Stimulated activated memory B cell treated with anti-CD40 and anti-IgM and Interleukin-4, amounts not matched to agents 10 μg/mL and 1 μg/mL and 100 μg/mL, for 72 hours (primary cell): ENCODE measurements around the gene MEI1.
"Not testable (repeated sequence)": the region's sequence is repeated elsewhere in the genome, so short reads cannot be mapped to it uniquely, and the experiment has no call there.

ENCODE experiments used
- ATAC-seq: fragments of 150-1000 bp; cut with Tn5 transposase; 2 replicates; pipeline ENCODE4 v1.10.0; 2021
- H3K27ac Mint-ChIP-seq: one replicate; pipeline ENCODE4 v1.8.0; 2022; ENCODE audit warnings: mild to moderate bottlenecking, mixed read lengths
- H3K27me3 Mint-ChIP-seq: one replicate; pipeline ENCODE4 v1.8.0; 2022; ENCODE audit warnings: mixed read lengths
- H3K36me3 Mint-ChIP-seq: one replicate; pipeline ENCODE4 v1.8.0; 2022; ENCODE audit warnings: mixed read lengths
- H3K4me1 Mint-ChIP-seq: one replicate; pipeline ENCODE4 v1.8.0; 2022; ENCODE audit warnings: mixed read lengths
- H3K4me3 Mint-ChIP-seq: one replicate; pipeline ENCODE4 v1.8.0; 2022; ENCODE audit warnings: mild to moderate bottlenecking, moderate library complexity, mixed read lengths
- H3K9me3 Mint-ChIP-seq: one replicate; pipeline ENCODE4 v1.8.0; 2022; ENCODE audit warnings: mixed read lengths

Gene MEI1, protein sequence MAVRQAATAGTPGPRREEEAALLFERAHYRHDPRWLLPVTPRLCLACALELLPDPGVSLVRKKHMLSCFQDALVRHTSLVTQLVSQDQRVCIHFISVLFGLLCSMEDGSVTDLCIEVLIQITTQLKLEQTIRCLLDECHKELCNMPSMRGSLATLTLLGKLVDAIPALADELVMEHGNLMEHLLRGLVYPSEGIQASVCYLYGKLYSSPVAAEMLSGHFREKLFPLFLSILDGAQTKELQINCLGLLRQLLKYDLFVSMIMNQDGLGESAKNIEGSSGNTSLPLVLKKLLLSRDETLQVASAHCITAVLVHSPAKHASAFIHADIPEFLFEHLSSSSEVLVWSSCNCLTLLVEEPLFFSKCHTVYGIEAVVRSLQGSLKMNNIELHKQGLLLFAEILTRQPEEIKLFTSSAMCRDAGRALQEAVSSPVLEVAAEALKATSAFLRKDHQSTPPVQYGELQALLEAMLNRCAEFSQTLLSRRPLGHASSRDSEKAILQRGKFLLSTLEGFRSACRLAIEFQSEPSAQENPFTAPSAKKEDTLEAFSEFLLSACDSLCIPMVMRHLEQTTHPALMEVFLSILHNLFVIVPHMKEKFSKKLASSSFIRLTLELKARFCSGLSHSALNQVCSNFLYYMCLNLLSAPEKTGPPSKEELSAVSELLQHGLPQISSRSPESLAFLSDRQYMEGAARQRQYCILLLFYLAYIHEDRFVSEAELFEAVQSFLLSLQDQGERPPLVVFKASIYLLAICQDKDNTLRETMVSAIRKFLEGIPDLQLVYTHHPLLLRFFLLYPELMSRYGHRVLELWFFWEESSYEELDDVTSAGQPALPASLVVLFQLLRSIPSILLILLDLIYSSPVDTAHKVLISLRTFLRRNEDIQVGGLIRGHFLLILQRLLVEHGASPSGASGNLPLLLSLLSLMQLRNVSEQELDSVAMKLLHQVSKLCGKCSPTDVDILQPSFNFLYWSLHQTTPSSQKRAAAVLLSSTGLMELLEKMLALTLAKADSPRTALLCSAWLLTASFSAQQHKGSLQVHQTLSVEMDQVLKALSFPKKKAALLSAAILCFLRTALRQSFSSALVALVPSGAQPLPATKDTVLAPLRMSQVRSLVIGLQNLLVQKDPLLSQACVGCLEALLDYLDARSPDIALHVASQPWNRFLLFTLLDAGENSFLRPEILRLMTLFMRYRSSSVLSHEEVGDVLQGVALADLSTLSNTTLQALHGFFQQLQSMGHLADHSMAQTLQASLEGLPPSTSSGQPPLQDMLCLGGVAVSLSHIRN

DNA sequence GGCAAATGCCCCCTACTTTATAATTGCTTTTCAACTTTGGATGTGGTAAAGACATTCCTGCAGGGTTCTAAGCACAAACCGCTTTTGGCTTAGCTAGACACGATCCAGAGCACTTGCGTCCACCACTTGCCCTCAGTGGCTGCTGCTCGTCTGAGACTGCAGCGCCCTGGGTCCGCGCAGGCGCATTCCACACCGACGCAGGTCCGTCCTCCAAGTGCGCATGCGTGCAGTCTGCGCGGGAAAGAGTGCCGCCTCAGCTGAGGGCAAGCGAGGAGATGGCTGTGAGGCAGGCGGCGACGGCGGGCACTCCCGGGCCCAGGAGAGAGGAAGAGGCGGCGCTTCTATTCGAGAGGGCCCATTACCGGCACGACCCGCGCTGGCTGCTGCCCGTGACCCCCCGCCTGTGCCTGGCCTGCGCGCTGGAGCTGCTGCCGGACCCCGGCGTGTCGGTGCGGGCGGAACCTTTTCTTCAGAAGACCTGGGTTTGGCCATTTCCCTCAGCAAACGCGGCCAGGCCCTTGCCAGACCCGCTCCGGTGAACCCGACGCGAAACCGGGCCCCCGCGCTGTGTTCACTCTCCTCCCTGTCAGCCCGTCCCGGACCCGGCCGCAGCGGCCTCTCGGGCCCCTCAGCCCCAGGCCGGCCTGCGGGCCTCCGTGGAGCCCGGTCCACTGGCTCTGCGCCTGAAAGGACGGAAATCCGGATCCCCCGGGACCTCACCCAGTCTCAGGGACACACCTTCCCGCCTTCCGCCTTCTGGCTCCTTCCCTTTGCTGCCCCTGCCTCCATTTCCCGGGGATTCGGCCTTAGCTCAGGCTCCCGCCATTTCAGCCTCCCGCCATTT is at the start of gene MEI1:
MEI1 (plus strand) TSS at position 240 of the 844 bp plus-strand sequence; CDS start at position 276, 36 bp downstream.
- no peaks in the 10 kb centered on the region for H3K36me3 Mint-ChIP-seq
- peaks cover 15% of the 10 kb centered on the region for H3K4me1 Mint-ChIP-seq
- ATAC-seq: peak; percentile 79
- H3K27ac Mint-ChIP-seq: peak within 1 kb of the TSS; percentile 35
- H3K4me3 Mint-ChIP-seq: peak within 1 kb of the TSS; percentile 68
- H3K9me3 Mint-ChIP-seq: no peaks in the 10 kb centered on the region
- H3K27me3 Mint-ChIP-seq: no peaks in the 10 kb centered on the region

DNA sequence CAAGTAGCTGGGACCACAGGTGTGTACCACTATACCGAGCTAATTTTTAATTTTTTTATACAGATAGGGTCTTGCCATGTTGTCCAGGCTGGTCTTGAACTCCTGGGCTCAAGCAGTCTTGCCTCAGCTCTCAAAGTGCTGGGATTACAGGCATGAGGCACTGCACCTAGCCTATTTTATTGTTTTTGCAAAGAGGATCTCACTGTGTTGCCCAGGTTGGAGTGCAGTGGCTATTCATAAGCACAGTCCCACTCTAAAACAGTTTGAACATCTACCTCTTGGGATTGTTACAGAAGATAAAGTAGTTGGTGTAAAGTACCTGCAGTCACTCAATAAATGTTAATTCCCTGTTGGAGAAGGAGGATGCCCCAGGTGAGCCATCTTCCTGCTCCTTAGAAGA is 49.1 kb upstream of the MEI1 start:
- Mint-ChIP-seq H3K27me3 (no peaks in the 10 kb centered on the region), H3K9me3 (no peaks in the 10 kb centered on the region), H3K27ac (no peak overlapping the region), H3K36me3 (peaks cover 44% of the 10 kb centered on the region), H3K4me1 (peaks cover 5% of the 10 kb centered on the region), H3K4me3 (no peak overlapping the region)
- ATAC-seq: no peak

DNA sequence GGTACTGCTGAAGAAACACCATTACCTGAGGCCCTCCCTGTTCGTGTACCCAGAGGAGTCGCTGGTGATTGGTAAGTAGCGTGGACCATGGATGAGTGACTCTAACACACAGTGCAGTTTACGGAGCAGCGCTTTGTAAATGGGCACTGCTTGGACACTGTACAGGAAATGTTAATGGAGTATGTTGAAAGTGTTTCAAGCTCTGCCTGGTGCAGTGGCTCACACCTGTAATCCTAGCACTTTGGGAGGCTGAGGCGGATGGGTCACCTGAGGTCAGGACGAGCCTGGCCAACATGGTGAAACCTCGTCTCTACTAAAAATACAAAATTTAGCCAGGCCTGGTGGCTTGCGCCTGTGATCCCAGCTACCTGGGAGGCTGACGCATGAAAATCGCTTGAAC is 48.5 kb upstream of the MEI1 start:
- Mint-ChIP-seq H3K4me1 (peaks cover 5% of the 10 kb centered on the region), H3K27me3 (no peaks in the 10 kb centered on the region), H3K9me3 (no peaks in the 10 kb centered on the region), H3K36me3 (peaks cover 43% of the 10 kb centered on the region), H3K27ac (no peak overlapping the region), H3K4me3 (no peak overlapping the region)
- ATAC-seq: no peak

DNA sequence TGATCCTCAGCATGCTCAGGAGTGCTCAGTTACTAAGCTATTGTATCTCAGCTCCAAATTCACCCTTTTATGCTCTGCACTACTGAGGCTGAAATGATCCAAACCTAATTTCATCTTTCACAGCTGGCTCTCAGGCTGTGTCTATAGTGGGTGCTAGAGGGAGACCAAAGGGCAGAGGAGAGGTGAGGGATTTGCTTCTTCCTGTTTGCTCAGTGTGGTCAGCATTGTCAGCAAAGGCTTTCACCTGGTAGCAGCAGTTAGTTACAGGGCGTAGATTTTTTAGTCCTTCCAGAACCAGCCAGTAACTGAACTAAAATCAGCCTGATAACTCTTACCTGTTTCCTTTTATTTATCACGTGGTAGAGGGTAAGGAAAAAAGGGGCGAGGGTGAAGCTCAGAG is 45.0 kb upstream of the MEI1 start:
- Mint-ChIP-seq H3K27me3 (no peaks in the 10 kb centered on the region), H3K4me3 (no peak overlapping the region), H3K36me3 (peaks cover 47% of the 10 kb centered on the region), H3K9me3 (no peaks in the 10 kb centered on the region), H3K4me1 (no peaks in the 10 kb centered on the region), H3K27ac (no peak overlapping the region)
- ATAC-seq: no peak

DNA sequence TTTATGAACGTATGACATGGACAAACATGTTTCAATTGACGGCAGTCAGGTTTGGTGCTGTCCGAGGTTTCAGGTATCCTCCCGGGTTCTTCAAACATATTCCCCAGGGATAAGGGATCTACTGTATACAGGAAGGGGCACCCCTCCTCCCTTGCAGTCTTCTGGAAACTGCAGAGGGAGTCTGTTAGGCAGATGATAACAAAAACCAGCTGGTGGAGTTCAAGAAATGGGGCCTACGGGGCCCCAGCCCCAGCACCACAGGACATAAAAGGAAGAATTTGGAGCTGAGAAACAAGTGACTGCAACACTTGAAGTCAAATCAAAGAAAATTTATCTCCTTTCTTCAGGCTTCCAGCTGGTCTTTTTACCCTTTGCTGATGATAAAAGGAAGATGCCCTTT is 42.7 kb upstream of the MEI1 start:
- Mint-ChIP-seq H3K36me3 (peaks cover 56% of the 10 kb centered on the region), H3K4me3 (no peak overlapping the region), H3K27me3 (no peaks in the 10 kb centered on the region), H3K4me1 (no peaks in the 10 kb centered on the region), H3K9me3 (no peaks in the 10 kb centered on the region), H3K27ac (no peak overlapping the region)
- ATAC-seq: no peak

DNA sequence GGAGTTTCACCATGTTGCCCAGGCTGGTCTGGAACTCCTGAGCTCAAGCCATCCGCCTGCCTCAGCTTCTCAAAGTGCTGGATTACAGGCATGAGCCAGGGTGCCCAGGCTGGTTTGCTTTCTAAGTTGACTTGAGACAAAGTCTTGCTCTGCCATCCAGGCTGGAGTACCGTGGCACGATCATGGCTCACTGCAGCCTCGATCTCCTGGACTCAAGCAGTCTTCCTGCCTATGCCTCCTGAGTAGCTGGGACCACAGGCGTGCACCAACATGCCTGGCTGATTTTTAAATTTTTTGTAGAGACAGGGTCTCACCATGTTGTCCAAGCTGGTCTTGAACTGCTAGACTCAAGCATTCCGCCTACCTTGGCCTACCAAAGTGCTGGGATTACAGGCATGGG is 41.6 kb upstream of the MEI1 start:
- no peak for ATAC-seq
- Mint-ChIP-seq H3K27ac (no peak overlapping the region), H3K36me3 (peaks cover 52% of the 10 kb centered on the region), H3K9me3 (no peaks in the 10 kb centered on the region), H3K4me3 (no peak overlapping the region), H3K27me3 (no peaks in the 10 kb centered on the region), H3K4me1 (no peaks in the 10 kb centered on the region)

DNA sequence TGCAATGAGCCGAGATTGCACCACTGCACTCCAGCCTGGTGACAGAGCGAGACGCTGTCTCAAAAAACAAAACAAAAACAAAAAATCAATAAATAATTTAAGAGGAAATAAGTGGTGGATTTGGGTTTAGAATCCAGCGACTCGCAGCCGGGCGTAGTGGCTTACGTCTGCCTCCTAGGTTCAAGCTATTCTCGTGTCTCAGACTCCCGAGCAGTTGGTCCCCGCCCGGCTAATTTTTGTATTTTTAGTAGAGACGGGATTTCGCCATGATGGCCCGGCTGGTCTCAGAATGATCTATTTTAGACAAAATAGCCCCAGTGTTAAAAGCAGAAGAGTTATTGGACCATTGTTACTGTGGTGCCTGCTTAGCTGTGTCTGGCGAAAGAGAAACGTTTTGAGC is 40.4 kb upstream of the MEI1 start:
- Mint-ChIP-seq H3K27ac (no peak overlapping the region), H3K36me3 (peaks cover 49% of the 10 kb centered on the region), H3K4me1 (no peaks in the 10 kb centered on the region), H3K9me3 (no peaks in the 10 kb centered on the region), H3K4me3 (no peak overlapping the region), H3K27me3 (no peaks in the 10 kb centered on the region)
- ATAC-seq: no peak

DNA sequence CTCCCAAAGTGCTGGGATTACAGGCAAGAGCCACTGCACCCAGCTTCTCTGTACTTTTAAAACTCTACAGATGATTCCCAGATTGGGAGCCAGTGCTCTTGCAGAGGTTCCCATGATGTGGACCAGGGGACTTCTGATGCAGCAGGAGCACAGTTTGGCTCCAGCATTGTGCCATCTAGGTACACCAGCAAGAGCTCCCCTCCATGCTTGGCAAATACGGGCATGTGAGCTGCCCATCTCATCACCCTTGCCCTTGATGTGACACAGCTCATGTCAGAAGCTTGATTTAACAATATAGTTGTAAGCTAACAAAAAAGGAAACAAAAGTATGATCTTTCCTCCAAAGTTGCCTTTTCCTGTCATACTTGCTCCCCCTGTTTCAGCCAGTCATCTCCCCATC is 39.4 kb upstream of the MEI1 start:
- Mint-ChIP-seq H3K4me3 (no peak overlapping the region), H3K27ac (no peak overlapping the region), H3K9me3 (no peaks in the 10 kb centered on the region), H3K36me3 (peaks cover 47% of the 10 kb centered on the region), H3K27me3 (no peaks in the 10 kb centered on the region), H3K4me1 (no peaks in the 10 kb centered on the region)
- ATAC-seq: no peak

DNA sequence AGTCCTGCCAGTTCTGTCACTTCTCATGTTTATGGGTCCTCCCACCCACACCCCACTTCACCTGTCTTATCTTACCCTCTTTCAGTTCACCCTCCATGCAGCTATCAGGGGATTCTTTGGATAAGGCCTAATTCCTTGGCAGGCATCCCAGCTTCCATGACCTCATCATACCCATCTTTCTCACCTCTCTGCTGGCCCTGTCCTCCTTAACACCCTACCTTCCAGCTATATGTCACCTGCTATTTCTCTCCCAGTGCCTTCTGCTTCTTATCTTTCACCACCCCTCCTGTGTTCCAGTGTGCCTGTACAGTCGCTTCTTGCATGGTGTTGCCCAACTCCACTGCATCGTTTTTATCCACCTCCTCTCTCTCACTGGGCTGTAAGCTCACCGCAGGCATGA is 38.9 kb upstream of the MEI1 start:
- no peaks in the 10 kb centered on the region for H3K9me3 Mint-ChIP-seq
- H3K27me3 Mint-ChIP-seq: no peaks in the 10 kb centered on the region
- no peak overlapping the region for H3K4me3 Mint-ChIP-seq
- no peak for ATAC-seq
- peaks cover 51% of the 10 kb centered on the region for H3K36me3 Mint-ChIP-seq
- H3K4me1 Mint-ChIP-seq: no peaks in the 10 kb centered on the region
- peak overlapping the region; percentile 31 for H3K27ac Mint-ChIP-seq

DNA sequence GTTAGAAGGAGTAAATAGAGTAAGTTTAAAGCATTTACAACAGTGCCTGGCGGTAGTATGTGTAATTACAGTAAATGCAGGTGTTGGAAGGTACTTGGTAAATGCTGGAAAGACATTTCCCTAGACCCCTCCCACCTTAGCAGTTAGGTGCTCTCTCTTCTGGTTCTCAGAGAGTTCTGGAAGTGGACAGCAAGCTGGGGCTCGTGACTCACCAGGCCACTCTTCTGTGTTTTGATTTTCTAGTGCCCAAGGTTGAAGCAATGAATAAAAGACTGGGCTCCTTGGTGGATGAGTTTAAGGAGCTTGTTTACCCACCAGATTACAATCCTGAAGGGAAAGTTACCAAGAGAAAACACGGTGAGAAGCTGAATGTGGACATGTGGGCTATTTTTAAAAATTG is 38.2 kb upstream of the MEI1 start:
- peaks cover 52% of the 10 kb centered on the region for H3K36me3 Mint-ChIP-seq
- peak overlapping the region; percentile 31 for H3K27ac Mint-ChIP-seq
- no peaks in the 10 kb centered on the region for H3K27me3 Mint-ChIP-seq
- no peaks in the 10 kb centered on the region for H3K4me1 Mint-ChIP-seq
- no peak overlapping the region for H3K4me3 Mint-ChIP-seq
- no peaks in the 10 kb centered on the region for H3K9me3 Mint-ChIP-seq
- ATAC-seq: no peak

DNA sequence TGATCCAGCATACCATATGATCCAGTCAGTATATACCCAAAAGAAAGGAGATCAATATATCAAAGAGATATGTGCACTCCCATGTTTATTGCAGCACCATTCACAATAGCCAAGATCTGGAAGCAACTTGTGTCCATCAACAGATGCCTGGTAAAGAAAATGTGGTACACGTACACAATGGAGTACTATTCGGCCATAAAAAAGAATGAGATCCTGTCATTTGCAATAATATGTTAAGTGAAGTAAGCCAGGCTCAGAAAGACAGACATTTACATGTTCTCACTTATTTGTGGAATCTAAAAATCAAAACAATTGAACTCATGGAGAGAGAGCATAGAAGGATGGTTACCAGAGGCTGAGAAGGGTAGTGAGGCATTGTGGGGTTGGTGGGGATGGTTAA is 37.6 kb upstream of the MEI1 start:
- H3K27ac Mint-ChIP-seq: no peak overlapping the region

DNA sequence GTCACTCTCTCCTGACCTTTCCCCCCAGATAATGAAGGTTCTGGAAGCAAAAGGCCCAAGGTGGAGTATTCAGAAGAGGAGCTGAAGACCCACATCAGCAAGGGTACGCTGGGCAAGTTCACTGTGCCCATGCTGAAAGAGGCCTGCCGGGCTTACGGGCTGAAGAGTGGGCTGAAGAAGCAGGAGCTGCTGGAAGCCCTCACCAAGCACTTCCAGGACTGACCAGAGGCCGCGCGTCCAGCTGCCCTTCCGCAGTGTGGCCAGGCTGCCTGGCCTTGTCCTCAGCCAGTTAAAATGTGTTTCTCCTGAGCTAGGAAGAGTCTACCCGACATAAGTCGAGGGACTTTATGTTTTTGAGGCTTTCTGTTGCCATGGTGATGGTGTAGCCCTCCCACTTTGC is 35.7 kb upstream of the MEI1 start:
- not testable (repeated sequence) for H3K27me3 Mint-ChIP-seq, H3K9me3 Mint-ChIP-seq, H3K4me3 Mint-ChIP-seq, ATAC-seq
- Mint-ChIP-seq H3K36me3 (peaks cover 41% of the 10 kb centered on the region), H3K27ac (peak overlapping the region; percentile 44), H3K4me1 (peaks cover 12% of the 10 kb centered on the region)

More for the DNA sequence above, 37.6 kb upstream of the MEI1 start:
- H3K9me3 Mint-ChIP-seq: no peaks in the 10 kb centered on the region
- no peak overlapping the region for H3K4me3 Mint-ChIP-seq
- peaks cover 2% of the 10 kb centered on the region for H3K4me1 Mint-ChIP-seq
- peaks cover 52% of the 10 kb centered on the region for H3K36me3 Mint-ChIP-seq
- H3K27me3 Mint-ChIP-seq: no peaks in the 10 kb centered on the region
- no peak for ATAC-seq

DNA sequence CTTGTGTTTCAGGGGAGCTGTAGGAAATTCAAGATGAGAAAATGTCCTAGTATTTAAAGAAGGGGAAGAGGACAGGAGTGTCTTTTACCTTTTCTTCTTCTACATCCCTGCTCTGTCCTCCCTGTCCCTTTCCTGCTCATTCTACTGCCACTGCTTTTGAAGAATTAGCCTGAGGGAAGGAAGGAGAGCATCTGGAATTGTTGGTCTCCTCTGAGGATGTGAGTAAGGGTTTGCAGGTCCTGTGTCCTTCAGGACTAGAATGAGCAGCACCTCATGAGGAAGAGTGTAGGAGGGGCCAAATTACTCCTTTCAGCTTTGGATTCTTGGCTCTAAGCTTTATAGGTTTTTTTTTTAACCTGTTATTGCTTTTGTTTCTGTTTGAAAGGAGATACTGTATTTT is 34.8 kb upstream of the MEI1 start:
- peaks cover 36% of the 10 kb centered on the region for H3K36me3 Mint-ChIP-seq
- peaks cover 12% of the 10 kb centered on the region for H3K4me1 Mint-ChIP-seq
- no peak overlapping the region for H3K4me3 Mint-ChIP-seq
- H3K27me3 Mint-ChIP-seq: no peaks in the 10 kb centered on the region
- no peak for ATAC-seq
- no peaks in the 10 kb centered on the region for H3K9me3 Mint-ChIP-seq
- peak overlapping the region; percentile 44 for H3K27ac Mint-ChIP-seq

DNA sequence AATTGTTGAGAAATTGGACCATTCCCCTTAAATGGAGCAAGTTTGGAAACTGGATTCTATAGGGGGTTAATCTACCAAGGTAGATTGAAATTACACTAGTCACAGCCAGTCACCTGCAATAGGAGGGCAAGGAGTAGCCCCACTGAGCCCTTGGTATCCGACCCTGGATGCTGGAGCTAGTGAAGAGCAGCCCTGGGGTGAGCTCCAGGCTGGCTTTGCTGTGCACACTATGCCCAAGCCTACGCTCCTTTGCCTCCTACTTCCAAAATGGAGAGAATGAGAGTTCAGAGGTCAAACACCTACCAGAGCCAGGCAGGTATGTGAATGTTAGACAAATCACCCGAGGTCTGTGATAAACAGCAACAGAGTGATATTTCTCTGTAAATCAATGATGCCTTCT is 34.4 kb upstream of the MEI1 start:
- no peak for ATAC-seq
- H3K4me3 Mint-ChIP-seq: no peak overlapping the region
- H3K27ac Mint-ChIP-seq: peak overlapping the region; percentile 46
- no peaks in the 10 kb centered on the region for H3K27me3 Mint-ChIP-seq
- peaks cover 12% of the 10 kb centered on the region for H3K4me1 Mint-ChIP-seq
- peaks cover 34% of the 10 kb centered on the region for H3K36me3 Mint-ChIP-seq
- no peaks in the 10 kb centered on the region for H3K9me3 Mint-ChIP-seq
